Stimulated activated CD4-positive, alpha-beta T cell treated with anti-CD3 and anti-CD28 coated beads, TNF-alpha, amount 100 ng/mL, for 24 hours (primary cell): Measurements from ENCODE around the gene BRAP.
"Not testable (repeated sequence)": the region's sequence is repeated elsewhere in the genome, so short reads cannot be mapped to it uniquely, and the experiment has no call there.

ENCODE experiments used
- DNase-seq, 3 experiments: peaks; one replicate each; pipeline ENCODE4 v3.0.0-alpha.2; 2020; ENCODE audit warnings: low read depth in 3 of 3

Gene BRAP

DNA sequence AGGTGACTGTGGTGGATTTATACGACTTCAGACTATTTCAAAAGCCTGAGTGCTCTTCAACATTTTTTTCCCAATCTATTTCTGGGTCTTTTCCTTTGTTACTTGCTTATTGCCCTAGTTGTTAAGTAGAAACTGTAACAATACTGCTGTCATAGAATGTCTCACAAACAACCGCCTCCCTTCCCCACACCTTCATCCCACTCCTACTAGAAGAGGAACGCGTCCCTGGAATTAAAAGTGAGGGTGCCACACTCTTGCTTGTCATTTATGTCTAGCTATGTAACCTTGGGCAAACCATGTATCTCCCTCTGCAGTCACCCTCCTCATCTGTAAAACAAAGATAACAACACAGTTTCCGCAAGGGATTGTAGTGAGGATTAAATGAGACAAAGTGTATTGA lies 8.6 kb downstream of the BRAP start:
- no peak for DNase-seq

DNA sequence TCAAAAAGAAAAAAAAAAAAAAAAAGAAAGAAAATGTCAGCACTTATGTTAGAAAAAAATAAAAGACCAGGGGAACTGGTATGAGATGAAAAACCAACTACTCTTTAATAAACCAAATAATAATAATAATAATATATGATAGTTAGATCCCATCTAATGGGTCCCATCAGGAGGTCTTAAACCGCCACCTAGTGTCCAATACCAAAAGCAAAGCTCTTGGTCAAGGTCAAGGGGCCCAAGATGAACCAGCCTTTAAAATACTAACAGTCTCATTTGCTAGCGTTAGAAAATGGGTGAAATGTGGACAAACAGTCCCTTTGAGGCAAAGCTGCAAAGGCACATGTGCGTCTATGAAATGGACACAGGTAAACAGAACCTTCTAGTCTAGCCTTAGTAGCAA lies 12.3 kb downstream of the BRAP start:
- no peak for DNase-seq

GRCh38 chr12:111672822-111673381 lies 12.9 kb downstream of the BRAP start:
- no peak for DNase-seq

GRCh38 chr12:111664961-111665865 lies 20.5 kb downstream of the BRAP start:
- DNase-seq = no peak

- DNase-seq = no peak
These were observed 21.3 kb downstream of the BRAP start for GRCh38 chr12:111664499-111664898.

DNA sequence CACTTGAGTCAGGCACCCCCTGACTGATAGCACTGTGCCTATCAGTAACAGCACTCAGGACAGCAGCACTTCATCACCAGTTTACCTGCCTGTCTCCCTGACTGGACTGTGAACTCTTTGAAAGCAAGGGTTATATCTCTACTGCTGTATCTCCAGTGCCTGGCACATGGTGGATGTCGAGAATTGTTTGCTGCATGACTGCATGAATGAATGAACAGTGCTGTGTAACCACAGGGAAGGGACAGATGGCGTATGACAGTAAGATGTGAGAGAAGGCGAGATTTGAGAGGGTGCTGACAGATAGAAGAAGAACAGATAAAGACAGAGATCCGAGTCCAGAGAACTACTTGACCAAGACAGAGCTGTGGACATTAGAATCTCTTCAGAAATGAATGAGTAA lies 29.7 kb downstream of the BRAP start:
- DNase-seq = no peak

DNA sequence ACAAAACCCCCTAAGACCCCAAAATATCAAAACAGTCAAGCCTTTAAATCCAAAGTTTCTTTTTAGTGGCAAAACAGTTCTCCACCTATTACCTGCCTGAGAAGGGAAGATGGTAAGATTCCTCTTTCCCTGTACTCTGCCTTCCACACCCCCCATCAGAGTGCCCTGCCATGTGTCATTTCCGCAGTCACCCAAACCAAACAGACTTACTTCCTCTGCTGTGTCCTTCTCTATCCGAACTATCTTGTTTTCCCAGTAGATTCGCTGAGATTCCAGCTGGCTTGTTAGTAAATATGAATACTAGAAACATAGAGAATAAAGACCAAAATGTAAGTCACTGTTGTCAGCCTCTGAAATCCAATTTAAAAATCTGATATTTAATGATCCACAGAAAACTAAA lies 30.4 kb downstream of the BRAP start:
- DNase-seq = no peak

DNA sequence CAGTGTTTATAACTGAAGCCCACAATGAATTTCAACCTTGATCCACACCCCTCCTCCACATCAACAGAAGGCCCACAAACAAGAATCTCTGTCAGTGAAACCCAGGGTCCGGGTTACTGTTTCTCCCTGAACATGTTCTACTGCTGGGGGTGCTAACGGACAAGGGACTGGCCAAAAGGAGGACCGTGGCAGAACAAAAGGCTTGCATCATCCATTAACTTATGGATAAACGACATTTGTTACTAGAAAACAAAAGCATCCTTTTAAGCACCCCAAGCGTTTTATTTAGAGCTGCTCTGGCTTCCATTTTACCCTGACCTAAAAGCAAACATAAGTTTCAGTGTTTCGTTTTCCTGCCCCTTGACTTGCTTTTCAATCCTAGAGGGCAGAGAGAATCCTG lies 32.2 kb downstream of the BRAP start:
- no peak for DNase-seq

- DNase-seq = not testable (repeated sequence)
These were observed 33.2 kb downstream of the BRAP start for GRCh38 chr12:111652530-111652929.

DNA sequence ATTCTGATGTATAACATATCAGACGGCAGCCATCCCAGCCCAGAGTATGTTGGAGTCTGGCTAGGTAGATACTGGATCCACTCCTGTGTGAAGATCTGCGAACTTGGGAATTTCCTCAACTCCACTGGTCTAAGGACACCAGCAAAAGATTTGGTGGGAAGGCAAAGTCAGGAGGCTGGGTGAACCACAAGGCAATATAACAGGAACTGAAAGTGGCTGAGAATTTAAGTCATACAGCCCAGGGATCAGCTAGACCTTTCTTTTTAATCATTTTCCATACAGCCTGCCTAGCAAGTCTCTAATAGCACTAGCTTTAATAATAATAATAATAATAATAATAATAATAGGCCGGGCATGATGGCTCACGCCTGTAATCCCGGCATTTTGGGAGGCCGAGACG lies 34.8 kb downstream of the BRAP start:
- DNase-seq = no peak

GRCh38 chr12:111645433-111645832 lies 40.3 kb downstream of the BRAP start:
- no peak for DNase-seq

- DNase-seq = no peak
These were observed 42.3 kb downstream of the BRAP start for GRCh38 chr12:111643427-111643826.

DNA sequence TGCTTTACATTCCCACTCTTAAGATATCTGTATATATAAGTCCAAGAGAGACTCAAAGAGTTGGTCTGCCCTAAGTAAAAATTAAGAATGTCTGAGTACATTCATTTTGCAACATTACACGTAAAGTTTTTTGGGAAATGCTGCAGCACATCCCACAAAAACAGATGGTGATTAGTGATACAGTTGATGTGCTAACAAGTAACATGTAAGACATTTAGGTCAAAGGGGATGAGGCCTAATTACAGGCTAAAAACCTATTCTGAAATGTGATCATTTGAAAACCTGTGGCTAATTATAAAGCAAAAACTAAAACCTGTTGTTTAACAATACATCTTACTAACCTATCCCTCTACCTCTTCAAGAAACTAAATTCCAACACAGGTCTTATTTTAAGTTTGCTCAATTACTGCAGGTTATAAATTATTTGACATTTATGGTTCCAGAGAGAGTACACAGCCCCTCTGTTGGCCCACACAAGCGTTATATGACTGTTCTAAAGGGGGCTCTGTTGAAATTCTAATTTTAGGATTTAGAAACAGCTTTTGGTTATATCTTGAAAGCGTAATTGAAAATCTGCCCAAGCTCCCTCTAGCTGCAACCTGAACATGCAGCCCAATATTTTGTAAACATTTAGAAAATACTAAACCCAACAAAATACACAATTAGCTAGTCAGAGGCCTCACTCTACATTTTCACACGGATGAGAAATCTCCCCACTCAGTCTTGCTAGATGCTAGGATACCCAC lies 42.9 kb downstream of the BRAP start:
- no peak for DNase-seq

DNA sequence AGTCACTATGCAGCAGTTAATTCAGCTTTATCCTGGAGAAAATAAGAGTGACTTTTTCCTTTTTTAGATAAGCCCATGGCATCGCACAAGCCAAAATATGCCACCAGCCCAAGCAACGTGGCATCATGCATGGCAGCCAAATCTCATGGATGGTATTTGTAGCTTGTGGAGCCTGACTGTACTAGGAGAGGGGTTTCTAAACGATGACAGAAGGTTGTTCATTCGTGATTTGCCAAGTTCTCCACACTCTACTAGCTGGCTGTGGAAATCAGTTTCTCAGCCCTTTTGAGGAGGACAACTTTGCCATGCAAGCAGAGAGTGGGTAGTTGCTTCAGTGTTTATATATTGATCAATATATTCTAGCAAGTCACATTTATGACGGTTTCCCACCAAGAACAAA lies 45.2 kb downstream of the BRAP start:
- no peak for DNase-seq

- no peak for DNase-seq
These were observed 47.2 kb downstream of the BRAP start for GRCh38 chr12:111638556-111638955.

DNA sequence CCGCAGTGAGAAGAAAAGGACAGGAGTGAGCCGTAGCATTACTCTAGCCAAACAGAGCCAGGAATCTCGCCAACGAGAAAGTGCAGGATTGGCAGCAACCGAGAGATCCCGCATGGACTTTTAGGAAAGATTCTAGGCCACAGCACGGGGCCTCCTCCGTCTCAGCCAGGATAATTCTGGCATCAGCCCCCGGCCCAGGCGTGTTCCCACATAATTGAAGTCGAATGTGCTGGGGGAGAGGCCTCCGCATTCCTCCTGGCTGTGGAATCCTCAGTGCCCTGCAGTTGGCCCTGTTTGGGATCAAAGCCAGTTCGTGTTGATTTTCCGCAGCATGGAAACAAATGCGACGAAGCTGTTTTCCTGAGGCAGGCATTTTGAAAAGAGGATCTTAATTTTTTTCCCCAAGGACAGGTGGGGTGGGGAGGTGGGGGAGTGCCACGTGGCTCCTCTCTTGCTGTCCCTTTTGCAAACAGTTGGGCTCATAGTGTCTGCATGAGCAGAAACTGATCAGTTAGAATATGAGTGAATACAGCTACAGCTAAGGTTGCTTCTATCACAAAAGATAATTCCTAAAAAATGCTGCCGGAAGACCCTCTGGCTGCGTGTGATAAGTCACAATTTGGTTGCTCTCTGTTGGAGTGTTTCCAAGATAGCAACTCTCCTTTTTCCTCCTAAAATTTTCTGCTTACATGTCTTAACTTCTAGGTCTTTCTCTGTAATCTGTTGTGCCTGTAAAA lies 49.4 kb downstream of the BRAP start:
- DNase-seq = no peak

DNA sequence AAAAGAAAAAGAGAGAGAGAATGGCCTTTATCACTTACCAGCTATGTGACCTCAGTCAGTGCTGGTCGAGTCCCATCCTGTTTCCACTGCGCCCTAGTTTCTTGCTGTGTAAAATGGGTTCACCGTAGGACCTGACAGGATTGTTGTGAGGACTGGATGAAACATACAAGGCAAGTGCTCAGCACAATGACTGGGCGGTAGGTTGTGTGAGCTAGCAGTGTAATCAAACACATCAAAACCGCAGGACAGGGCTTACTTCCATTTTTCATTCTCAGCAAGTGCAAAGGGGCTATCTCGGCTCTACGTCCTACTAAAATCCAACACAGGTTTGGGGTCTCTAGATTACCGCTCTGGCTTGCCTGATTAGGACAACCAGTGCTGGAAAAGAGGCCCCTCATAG lies 50.2 kb downstream of the BRAP start:
- DNase-seq = no peak

DNA sequence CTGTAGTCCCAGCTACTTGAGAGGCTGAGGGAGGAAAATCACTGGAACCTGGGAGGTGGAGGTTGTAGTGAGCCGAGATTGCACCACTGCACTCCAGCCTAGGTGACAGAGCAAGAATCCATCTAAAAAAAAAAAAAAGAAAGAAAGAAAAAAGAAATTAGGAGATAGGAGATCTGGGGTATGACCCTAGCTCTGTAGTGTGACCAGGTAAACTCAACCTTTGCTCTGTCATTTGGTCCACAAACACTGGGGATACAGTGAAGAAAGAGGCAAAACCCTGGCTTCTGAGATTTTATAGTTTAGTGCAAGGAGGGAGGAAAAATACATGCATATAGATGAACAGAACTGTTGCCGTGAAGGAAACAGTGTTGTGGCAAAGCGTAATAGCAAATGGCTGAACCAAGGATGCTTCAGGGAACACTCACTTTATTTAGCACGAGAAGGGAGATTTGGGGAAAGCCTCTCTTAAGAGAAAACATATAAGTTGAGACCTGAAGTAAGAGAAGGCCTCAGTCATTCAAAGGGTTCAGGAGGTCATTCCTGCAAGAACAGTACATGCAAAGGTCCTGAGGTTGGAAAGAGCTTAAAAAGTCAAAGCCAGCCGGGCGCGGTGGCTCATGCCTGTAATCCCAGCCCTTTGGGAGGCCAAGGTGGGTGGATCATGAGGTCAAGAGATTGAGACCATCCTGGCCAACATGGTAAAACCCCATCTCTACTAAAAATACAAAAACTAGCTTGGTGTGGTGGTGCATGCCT lies 57.1 kb downstream of the BRAP start:
- no peak for DNase-seq

DNA sequence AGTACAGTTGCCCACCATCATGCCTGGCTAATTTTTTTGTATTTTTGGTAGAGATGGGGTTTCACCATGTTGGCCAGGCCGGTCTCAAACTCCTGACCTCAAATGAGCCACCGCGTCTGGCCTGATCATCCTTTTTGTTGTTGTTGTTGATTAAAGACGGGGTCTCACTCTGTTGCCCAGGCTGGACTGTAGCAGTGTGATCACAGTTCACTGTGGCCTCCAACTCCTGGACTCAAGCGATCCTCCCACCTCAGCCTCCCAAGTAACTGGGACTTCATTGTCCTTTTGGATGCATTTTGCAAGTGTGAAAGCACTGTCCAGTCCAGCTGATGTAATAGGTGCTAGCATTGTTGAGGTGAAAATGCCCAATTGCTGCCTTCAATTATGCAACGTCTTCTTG lies 59.5 kb downstream of the BRAP start:
- no peak for DNase-seq

- no peak for DNase-seq
These were observed 61.2 kb downstream of the BRAP start for GRCh38 chr12:111624540-111624939.

- not testable (repeated sequence) for DNase-seq
These were observed 67.9 kb downstream of the BRAP start for GRCh38 chr12:111617841-111618240.
